T47D (cell line): Measurements from ENCODE around the gene DTD1.
"Not testable (repeated sequence)": the region's sequence is repeated elsewhere in the genome, so short reads cannot be mapped to it uniquely, and the experiment has no call there.

Experiments
- DNase-seq, 2 experiments: peaks; one replicate each; pipeline versions ENCODE4 v3.0.0 to v3.0.0-alpha.2; 2011 to 2012; ENCODE audit warnings: low read depth in 1 of 2, low spot score in 1 of 2
- JUND ChIP-seq: IDR thresholded peaks from 2 replicates; pipeline ENCODE4 v1.6.1; 2012; ENCODE audit warnings: low read depth
- in situ Hi-C: cut with HindIII; loops from 2 replicates; pipeline ENCODE4 v1.10.0; 2016; ENCODE audit warnings: low sequenced_read_pairs, low pct_unique_long_range_greater_than_20kb

DTD1 gene

GRCh38 chr20:18749528-18749927 lies 161.7 kb downstream of the DTD1 start:
- in situ Hi-C loops = no loop called here
- no peak for DNase-seq
- no peak for TF ChIP-seq JUND

GRCh38 chr20:18750735-18751134 lies 162.9 kb downstream of the DTD1 start:
- no peak for TF ChIP-seq JUND
- DNase-seq = no peak
- in situ Hi-C loops = no loop called here

GRCh38 chr20:18754030-18754652 lies 166.3 kb downstream of the DTD1 start:
- no peak for TF ChIP-seq JUND
- DNase-seq = no peak
- in situ Hi-C loops = no loop called here

GRCh38 chr20:18754653-18755045 lies 166.8 kb downstream of the DTD1 start:
- TF ChIP-seq JUND = no peak
- no peak for DNase-seq
- in situ Hi-C loops = no loop called here

GRCh38 chr20:18760852-18761251 lies 173.0 kb downstream of the DTD1 start:
- in situ Hi-C loops, DNase-seq: not testable (repeated sequence)

- in situ Hi-C loops = no loop called here
- peak in 1 of 2 experiments; percentile 67 for DNase-seq
- TF ChIP-seq JUND = no peak
Measured at GRCh38 chr20:18767676-18768075, 179.8 kb downstream of the DTD1 start.

- in situ Hi-C loops = no loop called here
- TF ChIP-seq JUND = no peak
- DNase-seq = no peak
Measured at GRCh38 chr20:18773566-18773965, 185.7 kb downstream of the DTD1 start.

- in situ Hi-C loops = no loop called here
- TF ChIP-seq JUND = no peak
- no peak for DNase-seq
Measured at GRCh38 chr20:18774207-18774606, 186.4 kb downstream of the DTD1 start.

- DNase-seq = no peak
- no peak for TF ChIP-seq JUND
- in situ Hi-C loops = no loop called here
Measured at GRCh38 chr20:18775633-18776032, 187.8 kb downstream of the DTD1 start.

- in situ Hi-C loops = no loop called here
Measured at GRCh38 chr20:18778690-18779392, 191.0 kb downstream of the DTD1 start.

GRCh38 chr20:18780385-18781130 lies 192.7 kb downstream of the DTD1 start:
- TF ChIP-seq JUND = no peak
- no peak for DNase-seq
- in situ Hi-C loops = no loop called here

More at GRCh38 chr20:18778690-18779392, 191.0 kb downstream of the DTD1 start:
- no peak for TF ChIP-seq JUND
- no peak for DNase-seq

- TF ChIP-seq JUND = no peak
- in situ Hi-C loops = no loop called here
- DNase-seq = no peak
Measured at GRCh38 chr20:18781509-18781908, 193.7 kb downstream of the DTD1 start.

- in situ Hi-C loops = no loop called here
- TF ChIP-seq JUND = no peak
Measured at GRCh38 chr20:18783385-18783959, 195.6 kb downstream of the DTD1 start.

GRCh38 chr20:18787046-18787445 lies 199.2 kb downstream of the DTD1 start:
- in situ Hi-C loops = not testable (repeated sequence)

More at GRCh38 chr20:18783385-18783959, 195.6 kb downstream of the DTD1 start:
- no peak for DNase-seq

More at GRCh38 chr20:18787046-18787445, 199.2 kb downstream of the DTD1 start:
- not testable (repeated sequence) for DNase-seq
